DMS53 treated with DMSO at 0.1 percent for 48 hours (cell line): Measurements from ENCODE around the gene CEPT1.
"Not testable (repeated sequence)": the region's sequence is repeated elsewhere in the genome, so short reads cannot be mapped to it uniquely, and the experiment has no call there.

ENCODE experiments used
- DNase-seq: peaks from one replicate; lab custom pipeline; 2025; ENCODE audit not compliant: unreplicated experiment; lab: John Stamatoyannopoulos, UW

The CEPT1 gene

DNA sequence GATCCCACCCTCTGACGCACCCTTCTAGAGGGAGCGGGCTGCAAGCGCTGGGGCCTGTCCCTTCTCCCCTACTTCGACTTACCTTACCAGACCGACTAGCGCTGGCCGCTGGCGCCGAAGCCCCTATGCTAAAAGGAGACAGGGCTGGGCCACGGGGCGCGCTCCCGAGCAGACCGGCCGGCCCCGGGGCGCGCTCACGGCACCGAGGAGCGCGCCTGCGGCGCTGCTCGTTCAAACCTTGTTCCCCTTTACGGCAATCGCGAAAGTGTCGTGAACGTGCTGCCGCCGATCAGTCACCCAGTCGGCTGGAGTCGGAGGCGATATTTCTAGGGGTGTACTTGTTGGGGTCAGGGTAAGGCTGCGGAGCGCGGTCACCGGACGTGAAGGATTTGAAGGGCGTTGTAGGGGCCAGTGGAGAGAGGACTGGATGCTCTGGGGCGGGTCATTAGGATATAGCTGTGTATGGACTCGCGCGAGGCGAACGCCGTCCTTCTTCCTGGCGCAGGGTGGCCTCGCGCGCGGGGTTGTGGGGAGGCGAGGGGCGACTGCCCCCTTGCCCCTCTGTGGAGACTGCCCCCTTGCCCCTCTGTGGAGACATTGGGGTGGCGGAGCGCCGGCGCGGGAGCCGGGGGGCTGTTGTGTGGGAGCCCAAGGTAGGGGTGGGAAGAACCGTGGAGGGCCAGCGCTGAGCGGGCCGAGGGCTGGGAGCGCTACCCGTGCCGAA, at the start of gene CEPT1, which contains the start of gene DRAM2:
CEPT1 (plus strand) TSS at position 268 of the 724 bp plus-strand sequence. CDS start 7,492 bp downstream, outside the sequence.
DRAM2 (minus strand) TSS at position 138 of the 724 bp plus-strand sequence. CDS start 8,539 bp downstream, outside the sequence.
- DNase-seq, result peak; percentile 85

DNA sequence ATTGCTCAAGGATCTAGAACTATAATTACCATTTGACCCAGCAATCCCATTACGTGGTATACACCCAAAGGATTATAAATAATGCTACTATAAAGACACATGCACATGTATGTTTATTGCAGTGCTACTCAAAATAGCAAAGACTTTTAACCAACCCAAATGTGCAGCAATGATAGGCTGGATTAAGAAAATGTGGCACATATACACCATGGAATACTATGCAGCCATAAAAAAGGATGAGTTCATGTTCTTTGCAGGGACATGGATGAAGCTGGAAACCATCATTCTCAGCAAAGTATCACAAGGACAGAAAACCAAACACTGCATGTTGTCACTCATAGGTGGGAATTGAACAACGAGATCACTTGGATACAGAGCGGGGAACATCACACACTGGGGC, 44.6 kb upstream of the CEPT1 start:
- DNase-seq, result not testable (repeated sequence)

DNA sequence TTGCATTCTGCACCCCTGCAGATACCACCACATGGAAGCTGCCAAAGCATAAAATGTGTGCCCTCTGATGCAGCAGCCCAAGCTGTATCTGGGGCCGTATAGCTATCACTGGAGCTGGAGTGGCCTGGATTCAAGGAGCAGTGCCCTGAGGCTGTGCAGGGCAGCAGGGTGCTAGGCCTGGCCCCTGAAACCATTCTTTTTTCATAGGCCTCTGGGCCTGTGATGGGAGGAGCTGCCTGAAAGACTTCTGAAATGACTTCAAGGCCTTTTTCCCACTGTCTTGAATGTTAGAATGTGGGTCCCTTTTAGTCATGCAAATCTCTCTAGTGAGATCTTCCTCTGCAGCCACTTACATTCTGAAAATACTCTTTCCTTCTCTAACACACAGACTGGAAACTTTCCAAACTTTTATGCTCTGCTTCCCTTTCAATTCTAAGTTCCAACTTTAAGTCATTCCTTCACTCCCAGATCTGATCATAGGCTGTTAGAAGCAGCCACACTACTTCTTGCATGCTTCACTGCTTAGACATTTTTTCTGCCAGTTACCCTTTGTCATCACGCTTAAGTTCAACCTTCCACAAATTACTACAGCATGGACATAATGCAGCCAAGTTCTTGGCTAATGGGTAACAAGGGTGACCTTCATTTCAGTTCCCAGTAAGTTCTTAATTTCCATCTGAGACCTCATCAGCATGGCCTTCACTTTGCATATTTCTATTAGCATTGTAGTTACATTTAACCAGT, 42.5 kb upstream of the CEPT1 start:
- DNase-seq, result no peak

DNA sequence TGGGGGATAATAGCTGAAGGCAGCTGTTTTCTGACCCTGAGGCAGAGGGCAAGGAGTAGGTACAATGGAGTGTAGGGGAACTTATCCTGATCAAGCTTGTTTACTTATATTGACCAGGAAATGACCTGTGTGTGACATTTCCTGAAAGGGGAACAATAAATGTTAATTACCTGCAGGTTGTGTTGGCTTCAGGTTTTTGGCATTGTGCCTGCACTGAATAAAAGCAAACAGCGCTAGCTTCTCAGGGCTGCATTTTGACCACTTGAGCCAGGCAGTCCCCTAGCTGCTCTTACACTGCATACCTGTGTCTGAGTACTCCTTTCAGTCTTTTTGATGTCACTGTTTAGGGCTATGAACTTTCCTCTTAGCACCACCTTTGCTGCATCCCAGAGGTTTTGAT, 40.7 kb upstream of the CEPT1 start:
- DNase-seq, result peak; percentile 64

GRCh38 chr1:111101854-111102642, 38.0 kb upstream of the CEPT1 start:
- no peak for DNase-seq

DNA sequence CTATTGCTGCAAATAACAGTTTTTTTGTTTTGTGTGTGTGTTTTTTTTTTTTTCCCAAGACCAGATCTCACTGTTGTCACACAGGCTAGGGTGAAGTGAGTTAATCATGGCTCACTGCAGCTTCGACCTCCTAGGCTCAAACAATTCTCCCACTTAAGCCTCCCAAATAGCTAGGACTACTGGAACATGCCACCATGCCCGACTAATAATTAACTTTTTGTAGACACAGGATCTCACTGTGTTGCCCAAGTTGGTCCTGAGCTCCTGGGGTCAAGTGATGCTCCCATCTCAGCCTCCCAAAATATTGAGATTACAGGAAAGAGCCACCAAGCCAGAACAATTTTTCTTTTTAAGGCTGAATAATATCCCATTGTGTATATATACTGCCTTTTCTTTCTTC, 35.0 kb upstream of the CEPT1 start:
- DNase-seq, result no peak

DNA sequence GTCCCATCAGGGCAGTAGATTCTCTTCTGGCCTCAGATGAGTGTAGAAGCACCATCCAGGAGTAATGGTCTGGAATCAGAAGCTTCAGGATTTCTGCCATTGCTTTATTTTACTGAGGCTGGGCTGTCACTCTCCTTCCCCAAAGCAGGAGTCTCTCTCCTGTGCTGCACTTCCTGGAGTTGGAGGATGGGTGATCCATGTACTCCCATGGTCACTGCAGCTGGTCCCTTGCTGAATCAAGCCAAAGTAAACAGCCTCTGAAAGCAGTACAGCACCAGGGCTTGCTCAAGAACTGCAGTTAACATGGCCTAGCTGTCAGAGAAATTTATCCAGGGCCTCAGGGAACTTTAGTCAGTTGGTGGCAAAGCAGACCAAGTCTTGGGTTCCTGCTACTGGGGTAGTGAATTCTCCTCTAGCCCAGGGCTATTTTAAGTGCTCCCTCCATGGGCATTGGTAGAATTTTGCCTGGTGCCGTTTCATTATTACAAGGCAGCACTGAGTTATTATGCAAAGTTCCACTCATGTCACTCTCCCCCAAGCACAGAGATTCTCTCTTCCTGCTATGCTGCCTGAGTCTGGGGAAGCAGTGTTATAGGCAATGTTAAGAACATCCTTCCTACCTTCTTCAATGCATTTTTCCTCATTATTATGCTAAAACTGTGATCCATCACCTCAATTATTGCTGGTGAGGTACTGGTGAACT, 29.7 kb upstream of the CEPT1 start:
- peak; percentile 93 for DNase-seq

- DNase-seq, result no peak
Measured at GRCh38 chr1:111116496-111116895, 23.5 kb upstream of the CEPT1 start.

DNA sequence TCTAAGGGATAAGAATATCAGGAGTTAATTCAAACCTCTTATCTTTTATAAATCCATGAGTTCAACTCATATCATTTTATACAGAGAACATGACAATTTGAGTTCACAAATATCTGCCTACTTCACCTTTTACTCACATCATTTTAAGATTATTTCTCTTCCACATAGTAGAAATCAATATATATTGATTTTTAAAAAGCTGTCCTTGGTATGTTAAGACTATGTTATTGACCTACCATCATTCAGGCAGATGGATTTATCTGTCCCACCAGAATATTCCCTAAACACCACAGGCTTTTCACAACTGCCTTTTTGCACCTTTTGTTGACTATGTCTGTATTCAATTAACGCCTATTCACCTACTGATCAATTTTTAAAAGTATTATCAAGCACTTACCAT, 13.7 kb upstream of the CEPT1 start:
- no peak for DNase-seq

DNA sequence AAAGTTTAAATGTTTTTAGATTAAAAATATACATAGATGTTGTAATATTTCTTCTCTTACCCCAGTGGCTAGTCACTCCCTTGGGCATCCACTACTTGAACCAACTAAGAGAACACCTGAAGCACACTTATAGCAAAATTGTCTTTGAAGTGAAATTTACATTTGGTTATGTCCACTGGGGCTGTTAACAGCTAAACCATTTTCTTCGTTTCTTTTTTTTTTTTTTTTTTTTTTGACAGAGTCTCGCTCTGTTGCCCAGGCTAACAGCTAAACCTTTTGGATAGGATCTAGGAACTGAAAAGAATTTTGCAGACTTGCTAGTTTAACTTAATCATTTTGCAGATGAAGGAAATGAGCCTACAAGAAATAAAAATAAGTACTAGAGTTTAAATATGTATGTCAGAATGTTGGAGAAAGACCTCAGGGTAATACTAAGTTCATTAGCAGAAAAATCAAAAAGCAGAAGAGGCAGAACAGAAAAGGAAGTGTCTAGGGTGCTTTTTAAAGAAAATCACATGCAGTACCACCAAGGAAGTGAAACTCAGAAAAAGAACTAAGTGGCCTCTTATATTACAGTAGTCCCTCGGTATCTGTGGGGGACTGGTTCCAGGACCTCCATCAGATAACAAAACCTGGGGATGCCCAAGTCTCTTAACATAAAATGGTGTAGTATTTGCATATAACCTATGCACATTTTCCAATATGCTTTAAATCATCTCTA, 11.9 kb upstream of the CEPT1 start:
- DNase-seq, result no peak

- DNase-seq, result no peak
Measured at GRCh38 chr1:111129376-111129775, 10.6 kb upstream of the CEPT1 start.

DNA sequence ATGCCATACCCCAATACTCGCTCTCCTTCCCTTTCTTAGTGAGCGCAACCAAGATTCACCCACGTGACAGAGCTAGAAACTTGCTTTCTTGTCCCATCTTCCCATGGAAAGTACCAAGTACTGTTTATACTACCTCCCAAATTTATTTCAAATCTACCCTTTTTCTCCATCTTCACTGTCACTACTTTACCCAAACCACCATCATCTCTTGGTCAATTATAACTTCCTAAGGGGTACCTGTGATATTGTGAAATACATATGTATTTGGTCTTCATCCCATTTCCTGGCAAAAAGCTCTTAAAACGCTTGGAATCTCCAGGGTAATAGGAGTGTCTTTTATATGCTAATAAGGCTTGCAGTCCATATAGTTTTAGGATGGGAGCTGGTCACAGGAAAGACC, 8.3 kb upstream of the CEPT1 start:
- DNase-seq, result no peak

DNA sequence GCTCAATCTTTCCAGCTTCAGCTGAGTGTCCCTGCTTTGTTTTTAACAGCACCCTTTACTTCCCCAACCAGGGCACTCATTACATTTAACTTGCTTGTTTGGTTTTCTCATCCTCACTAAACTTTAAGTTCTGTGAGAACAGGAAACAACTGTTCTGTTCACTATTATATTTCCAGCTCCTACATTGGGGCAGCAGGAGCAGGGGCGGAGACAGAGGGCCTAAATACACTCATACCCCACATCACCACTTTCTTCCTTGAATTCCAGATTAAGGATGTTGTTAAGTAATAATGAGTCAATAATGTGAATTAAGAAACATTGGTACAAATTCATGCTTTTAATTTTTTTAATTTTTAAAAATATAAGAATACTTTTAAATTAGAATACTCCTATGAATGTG, 6.2 kb upstream of the CEPT1 start:
- no peak for DNase-seq

GRCh38 chr1:111139324-111139955, 583 bp upstream of the CEPT1 start:
- DNase-seq, result peak; percentile 57

DNA sequence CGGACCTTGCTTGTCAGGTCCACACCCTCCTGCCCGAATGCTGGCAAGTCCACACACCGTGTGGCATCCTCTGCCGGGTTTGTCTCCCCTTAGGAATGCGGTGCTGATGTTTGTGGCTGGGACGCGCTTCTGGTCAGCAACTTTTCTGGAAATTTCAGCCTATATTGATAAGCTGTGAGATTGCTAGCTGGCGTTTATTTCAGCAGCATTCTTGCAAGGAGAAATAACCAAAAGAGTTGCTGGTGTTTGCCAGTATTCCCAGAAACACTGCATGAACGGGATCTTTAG, 601 bp downstream of the CEPT1 start:
- DNase-seq, result peak; percentile 17

DNA sequence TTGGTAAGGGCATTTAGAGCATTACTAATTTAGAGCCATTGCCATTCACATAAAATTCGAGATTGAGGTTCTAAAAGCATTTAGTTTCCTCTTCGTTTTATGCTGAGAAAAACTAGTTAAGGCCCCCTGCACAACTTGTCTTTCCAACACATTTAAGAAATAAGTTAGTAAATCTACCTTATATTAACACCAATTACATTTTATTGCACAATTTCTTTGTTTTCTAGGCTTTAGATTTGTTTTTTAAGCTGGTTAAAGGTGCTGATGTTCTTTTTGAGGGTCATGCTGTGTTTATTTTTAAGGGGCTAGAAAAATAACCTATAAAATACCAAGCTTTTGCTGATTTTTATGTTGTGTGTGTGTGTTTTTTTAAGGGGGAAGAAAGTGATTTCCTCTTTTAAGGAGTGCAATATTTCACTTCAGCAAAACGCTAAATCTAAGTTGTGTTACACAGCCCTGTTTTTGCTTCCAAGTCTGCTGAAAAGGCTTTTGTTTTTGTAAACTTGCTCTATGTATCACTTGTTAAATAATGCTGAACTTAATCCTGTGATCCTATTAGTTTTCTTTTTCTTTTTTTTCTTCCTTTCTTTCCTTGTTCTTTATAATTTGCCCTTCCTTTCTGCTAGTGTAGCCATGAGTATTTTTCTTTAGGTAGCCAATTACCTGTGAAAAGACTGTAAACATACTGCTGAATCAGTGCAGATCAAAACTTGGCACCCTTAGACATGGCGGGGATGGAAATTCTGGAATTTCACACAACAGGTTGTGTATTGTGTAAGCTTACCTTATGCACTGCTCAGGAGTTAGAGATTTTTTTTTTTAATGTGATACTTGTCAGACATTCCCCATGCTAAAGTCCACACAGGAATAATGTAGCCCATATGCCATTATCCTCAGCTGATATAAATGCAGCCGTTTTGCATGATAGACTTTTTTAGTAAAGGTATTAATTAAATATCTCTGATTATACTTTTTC, 1.5 kb downstream of the CEPT1 start:
- no peak for DNase-seq

GRCh38 chr1:111142356-111142975, 2.4 kb downstream of the CEPT1 start:
- no peak for DNase-seq

DNA sequence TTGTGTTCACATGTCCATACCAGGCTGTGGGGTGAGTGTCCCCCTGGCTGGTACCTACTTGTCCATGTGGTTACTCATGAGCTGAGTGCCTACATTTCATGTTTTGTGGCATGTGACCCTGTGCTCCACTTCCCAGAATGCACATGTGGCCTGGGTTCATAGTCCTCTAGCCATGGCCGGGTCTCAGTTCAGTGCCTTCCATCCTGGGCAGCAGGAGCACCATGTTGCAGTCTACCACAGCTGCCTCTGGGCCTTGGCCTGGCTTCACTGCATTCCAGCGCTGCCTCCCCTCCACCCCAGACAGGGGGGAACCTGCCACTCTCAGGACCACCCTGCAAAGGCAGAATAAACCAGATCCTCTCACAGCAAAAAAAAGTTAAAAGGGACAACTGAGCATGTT, 5.5 kb downstream of the CEPT1 start:
- no peak for DNase-seq
